Measurements from ENCODE around the gene CDK17.

Gene CDK17

DNA sequence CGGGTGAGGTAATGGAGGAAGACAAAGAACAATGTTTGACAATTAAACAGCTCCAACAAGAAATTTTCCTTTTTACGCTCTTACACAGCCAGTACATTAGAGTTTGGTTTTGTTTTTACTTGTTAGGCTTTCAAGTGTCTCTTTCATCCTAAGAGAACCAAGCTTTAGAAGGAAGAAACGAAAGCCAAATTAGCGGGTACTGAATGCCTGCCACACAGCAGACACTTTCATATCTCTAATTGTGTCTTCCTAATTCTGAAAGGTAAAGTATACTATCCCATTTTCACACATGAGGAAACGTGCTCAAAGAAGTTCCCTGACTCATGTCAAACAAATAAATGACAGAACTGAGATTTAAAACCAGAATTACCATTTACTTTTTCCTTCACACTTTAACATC is 65.0 kb downstream of the CDK17 start:
- no peak for TF ChIP-seq POLR2AphosphoS5 (IDR thresholded peaks at IDR 0.05; ENCODE audit: low read depth, low read length)

DNA sequence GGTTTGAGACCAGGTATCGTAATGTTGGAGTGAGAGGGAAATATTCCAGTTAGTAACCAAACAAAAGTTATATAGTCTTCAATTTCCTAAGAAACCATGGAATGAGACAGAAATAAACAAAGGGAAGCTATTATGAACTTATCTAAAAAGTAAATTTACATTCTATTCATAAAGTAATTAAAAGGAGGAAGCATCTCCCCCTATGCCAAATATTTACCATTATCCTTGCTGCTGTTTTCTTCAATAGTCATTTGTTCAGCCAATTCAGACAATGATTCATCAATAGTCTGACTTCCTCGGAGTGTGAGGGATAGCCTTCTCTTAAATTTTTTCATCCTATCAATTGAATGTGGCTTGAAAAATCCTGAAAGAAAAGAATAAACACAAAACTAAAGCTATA is 65.7 kb downstream of the CDK17 start:
- TF ChIP-seq, protein P1, sequence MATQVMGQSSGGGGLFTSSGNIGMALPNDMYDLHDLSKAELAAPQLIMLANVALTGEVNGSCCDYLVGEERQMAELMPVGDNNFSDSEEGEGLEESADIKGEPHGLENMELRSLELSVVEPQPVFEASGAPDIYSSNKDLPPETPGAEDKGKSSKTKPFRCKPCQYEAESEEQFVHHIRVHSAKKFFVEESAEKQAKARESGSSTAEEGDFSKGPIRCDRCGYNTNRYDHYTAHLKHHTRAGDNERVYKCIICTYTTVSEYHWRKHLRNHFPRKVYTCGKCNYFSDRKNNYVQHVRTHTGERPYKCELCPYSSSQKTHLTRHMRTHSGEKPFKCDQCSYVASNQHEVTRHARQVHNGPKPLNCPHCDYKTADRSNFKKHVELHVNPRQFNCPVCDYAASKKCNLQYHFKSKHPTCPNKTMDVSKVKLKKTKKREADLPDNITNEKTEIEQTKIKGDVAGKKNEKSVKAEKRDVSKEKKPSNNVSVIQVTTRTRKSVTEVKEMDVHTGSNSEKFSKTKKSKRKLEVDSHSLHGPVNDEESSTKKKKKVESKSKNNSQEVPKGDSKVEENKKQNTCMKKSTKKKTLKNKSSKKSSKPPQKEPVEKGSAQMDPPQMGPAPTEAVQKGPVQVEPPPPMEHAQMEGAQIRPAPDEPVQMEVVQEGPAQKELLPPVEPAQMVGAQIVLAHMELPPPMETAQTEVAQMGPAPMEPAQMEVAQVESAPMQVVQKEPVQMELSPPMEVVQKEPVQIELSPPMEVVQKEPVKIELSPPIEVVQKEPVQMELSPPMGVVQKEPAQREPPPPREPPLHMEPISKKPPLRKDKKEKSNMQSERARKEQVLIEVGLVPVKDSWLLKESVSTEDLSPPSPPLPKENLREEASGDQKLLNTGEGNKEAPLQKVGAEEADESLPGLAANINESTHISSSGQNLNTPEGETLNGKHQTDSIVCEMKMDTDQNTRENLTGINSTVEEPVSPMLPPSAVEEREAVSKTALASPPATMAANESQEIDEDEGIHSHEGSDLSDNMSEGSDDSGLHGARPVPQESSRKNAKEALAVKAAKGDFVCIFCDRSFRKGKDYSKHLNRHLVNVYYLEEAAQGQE (IDR thresholded peaks at IDR 0.05; ENCODE audit: insufficient read depth in 1 of 2, low read depth in 2 of 2, low read length in 2 of 2) = no peak
- TF ChIP-seq POLR2AphosphoS5 (IDR thresholded peaks at IDR 0.05; ENCODE audit: low read depth, low read length) (no peak), FOXP2 (optimal IDR thresholded peaks at IDR 0.05; ENCODE audit: borderline replicate concordance, extremely low read depth, extremely low read length, insufficient read depth) (no peak), TAF1 (IDR thresholded peaks at IDR 0.05; ENCODE audit: borderline replicate concordance, insufficient read depth, low read length) (no peak)

- no peak for TF ChIP-seq FOXP2 (optimal IDR thresholded peaks at IDR 0.05; ENCODE audit: borderline replicate concordance, extremely low read depth, extremely low read length, insufficient read depth)
- no peak for TF ChIP-seq POLR2AphosphoS5 (IDR thresholded peaks at IDR 0.05; ENCODE audit: low read depth, low read length)
- TF ChIP-seq, protein P1 (IDR thresholded peaks at IDR 0.05; ENCODE audit: insufficient read depth in 1 of 2, low read depth in 2 of 2, low read length in 2 of 2) = no peak
- no peak for TF ChIP-seq SIN3A (IDR thresholded peaks at IDR 0.05; ENCODE audit: borderline replicate concordance, insufficient read depth, low read length)
- TF ChIP-seq TAF1 (IDR thresholded peaks at IDR 0.05; ENCODE audit: borderline replicate concordance, insufficient read depth, low read length) = no peak
These were observed 70.7 kb downstream of the CDK17 start for GRCh38 chr12:96329545-96329944.

DNA sequence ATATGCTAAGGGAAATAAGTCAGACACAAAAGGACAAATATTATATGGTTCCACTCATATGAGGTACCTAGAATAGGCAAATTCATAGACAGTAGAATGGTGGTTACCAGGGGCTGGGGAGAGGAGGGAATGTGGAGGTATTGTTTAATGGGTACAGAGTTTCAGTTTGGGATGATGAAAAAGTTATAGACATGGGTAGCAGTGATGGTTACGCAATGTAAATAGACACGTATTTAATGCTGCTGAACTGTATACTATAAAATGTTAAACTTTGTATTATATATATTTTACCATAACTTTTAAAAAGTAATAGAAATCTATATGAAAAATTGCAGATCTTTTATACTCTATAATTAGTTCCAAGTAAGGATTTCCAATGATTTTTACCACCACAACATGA is 71.2 kb downstream of the CDK17 start:
- TF ChIP-seq, protein P1 (IDR thresholded peaks at IDR 0.05; ENCODE audit: insufficient read depth in 1 of 2, low read depth in 2 of 2, low read length in 2 of 2) = no peak
- TF ChIP-seq TAF1 (IDR thresholded peaks at IDR 0.05; ENCODE audit: borderline replicate concordance, insufficient read depth, low read length) (no peak), FOXP2 (optimal IDR thresholded peaks at IDR 0.05; ENCODE audit: borderline replicate concordance, extremely low read depth, extremely low read length, insufficient read depth) (no peak), SIN3A (IDR thresholded peaks at IDR 0.05; ENCODE audit: borderline replicate concordance, insufficient read depth, low read length) (no peak)

GRCh38 chr12:96327889-96328288 is 72.3 kb downstream of the CDK17 start:
- TF ChIP-seq FOXP2 (optimal IDR thresholded peaks at IDR 0.05; ENCODE audit: borderline replicate concordance, extremely low read depth, extremely low read length, insufficient read depth) (no peak), TAF1 (IDR thresholded peaks at IDR 0.05; ENCODE audit: borderline replicate concordance, insufficient read depth, low read length) (no peak), POLR2AphosphoS5 (IDR thresholded peaks at IDR 0.05; ENCODE audit: low read depth, low read length) (no peak), SIN3A (IDR thresholded peaks at IDR 0.05; ENCODE audit: borderline replicate concordance, insufficient read depth, low read length) (no peak)
- TF ChIP-seq, protein P1 (IDR thresholded peaks at IDR 0.05; ENCODE audit: insufficient read depth in 1 of 2, low read depth in 2 of 2, low read length in 2 of 2) = no peak
